GM12878 (cell line): ENCODE measurements around the gene FKBP14. TPM values are rescaled to one million over a fixed set of nuclear protein-coding genes. Genes with fewer than 3 reads are reported as not detected.

Source experiments
- ATAC-seq: fragments of 200-7000 bp; cut with Tn5 transposase; 3 replicates; pipeline ENCODE4 v1.9.1; 2020; ENCODE audit warnings: mild to moderate bottlenecking, moderate library complexity
- BruUV-seq: library from RNA; stranded (reverse); fragments of 400-500 nt; replicated peaks from 2 replicates; lab custom pipeline; 2021; lab: Mats Ljungman, UMichigan
- CTCF ChIA-PET: fragments of 300-600 bp; sonication (Branson Sonifier 250); formaldehyde crosslinking; extraction: SDS; loops from one replicate; lab custom pipeline; 2021; ENCODE audit warnings: inconsistent platforms; lab: Yijun Ruan, JAX
- POLR2A ChIA-PET: fragments of 350-600 bp; formaldehyde crosslinking; extraction: SDS; loops from one replicate; lab custom pipeline; 2021; ENCODE audit warnings: inconsistent platforms; lab: Charles Lee
- RAD21 ChIA-PET: fragments of 300-600 bp; sonication (Branson Sonifier 250); formaldehyde crosslinking; loops from one replicate; lab custom pipeline; 2023; ENCODE audit warnings: antibody characterized with exemption; ENCODE audit not compliant: unreplicated experiment; lab: Charles Lee
- SMC1A ChIA-PET: fragments of 300-600 bp; sonication (Branson Sonifier 250); formaldehyde crosslinking; loops from one replicate; lab custom pipeline; 2023; ENCODE audit not compliant: unreplicated experiment, uncharacterized antibody; lab: Charles Lee
- DNase-seq: peaks from one replicate; pipeline ENCODE4 v3.0.0-alpha.2; 2011; ENCODE audit warnings: low read depth, low spot score
- FAIRE-seq: peaks from 3 replicates; lab custom pipeline; 2011; peaks lifted over from hg19 to GRCh38; lab: Jason Lieb, UNC
- H2AFZ ChIP-seq: 2 replicates; pipeline ENCODE4 v1.6.0; 2011; ENCODE audit warnings: low read depth, low read length, control low read depth; ENCODE audit not compliant: control insufficient read depth
- H3K27ac ChIP-seq: 2 replicates; pipeline ENCODE4 v1.5.1; 2011; ENCODE audit warnings: control low read depth; ENCODE audit not compliant: control insufficient read depth, insufficient read depth
- H3K27me3 ChIP-seq, 2 experiments: replicated peaks in 1 of 2; 2 replicates each; pipeline versions ENCODE4 v1.6.0 to v1.6.1; 2011; ENCODE audit warnings: low read length in 1 of 2; ENCODE audit not compliant: control insufficient read depth in 2 of 2, insufficient read depth in 2 of 2
- H3K36me3 ChIP-seq, 2 experiments: 2 replicates each; pipeline ENCODE4 v1.5.1; 2011; ENCODE audit warnings: low read length in 1 of 2; ENCODE audit not compliant: control insufficient read depth in 2 of 2, insufficient read depth in 2 of 2
- H3K4me1 ChIP-seq: 2 replicates; pipeline ENCODE4 v1.6.1; 2011; ENCODE audit warnings: mild to moderate bottlenecking, low read length, moderate library complexity, mixed read lengths; ENCODE audit not compliant: control insufficient read depth, insufficient read depth
- H3K4me2 ChIP-seq: 2 replicates; pipeline ENCODE4 v1.6.0; 2011; ENCODE audit warnings: control low read depth; ENCODE audit not compliant: control insufficient read depth, insufficient read depth
- H3K4me3 ChIP-seq: fragments of 200-600 bp; sonication (generic); 2 replicates; pipeline ENCODE4 v1.5.1; 2016
- H3K79me2 ChIP-seq: 2 replicates; pipeline ENCODE4 v1.6.0; 2011; ENCODE audit warnings: low read length; ENCODE audit not compliant: control insufficient read depth, insufficient read depth
- H3K9ac ChIP-seq: 2 replicates; pipeline ENCODE4 v1.8.0; 2011; ENCODE audit warnings: low read length, control low read depth, mixed read lengths; ENCODE audit not compliant: control insufficient read depth, insufficient read depth
- H3K9me3 ChIP-seq: replicated peaks from 3 replicates; pipeline ENCODE4 v1.5.1; 2011; ENCODE audit warnings: mild to moderate bottlenecking, low read length; ENCODE audit not compliant: control insufficient read depth, insufficient read depth
- H4K20me1 ChIP-seq: 2 replicates; pipeline ENCODE4 v1.6.0; 2011; ENCODE audit not compliant: control insufficient read depth, insufficient read depth
- CEBPB ChIP-seq, 2 experiments: fragments of 150-350 bp in 1 of 2; IDR thresholded peaks; 2 replicates each; pipeline ENCODE4 v1.6.1; 2012 to 2014; ENCODE audit warnings: low read depth in 2 of 2, low read length in 2 of 2, borderline replicate concordance in 1 of 2, inconsistent platforms in 1 of 2
- GABPA ChIP-seq: IDR thresholded peaks from 2 replicates; pipeline ENCODE4 v1.6.1; 2014; ENCODE audit warnings: antibody characterized with exemption, low read depth, mild to moderate bottlenecking, inconsistent platforms
- IKZF2 ChIP-seq, 2 experiments: fragments of 450-650 bp; IDR thresholded peaks; 2 replicates each; pipeline ENCODE4 v1.6.1; 2017; ENCODE audit warnings: mild to moderate bottlenecking in 2 of 2, moderate library complexity in 2 of 2
- JUNB ChIP-seq: IDR thresholded peaks from 2 replicates; pipeline ENCODE4 v1.6.1; 2016; ENCODE audit warnings: antibody characterized with exemption, mild to moderate bottlenecking
- MTA2 ChIP-seq: fragments of 450-650 bp; IDR thresholded peaks from 2 replicates; pipeline ENCODE4 v1.6.1; 2016; ENCODE audit warnings: low read depth, mild to moderate bottlenecking, moderate library complexity
- NFXL1 ChIP-seq: fragments of 450-650 bp; IDR thresholded peaks from 2 replicates; pipeline ENCODE4 v1.6.1; 2017; ENCODE audit warnings: antibody characterized with exemption, mild to moderate bottlenecking, borderline replicate concordance
- PAX5 ChIP-seq: IDR thresholded peaks from 2 replicates; pipeline ENCODE4 v1.6.1; 2011; ENCODE audit warnings: low read depth, low read length, borderline replicate concordance
- PKNOX1 ChIP-seq: fragments of 450-650 bp; IDR thresholded peaks from 2 replicates; pipeline ENCODE4 v1.6.1; 2016; ENCODE audit warnings: mild to moderate bottlenecking
- POLR2A ChIP-seq: IDR thresholded peaks from 2 replicates; pipeline ENCODE4 v1.6.1; 2011; ENCODE audit warnings: low read depth, mild to moderate bottlenecking, low read length
- RBBP5 ChIP-seq: fragments of 200-600 bp; sonication (generic); conservative IDR thresholded peaks from 2 replicates; pipeline ENCODE4 v1.6.1; 2016
- SMAD1 ChIP-seq: fragments of 450-650 bp; IDR thresholded peaks from 2 replicates; pipeline ENCODE4 v1.6.1; 2018; ENCODE audit warnings: mild to moderate bottlenecking, low read depth; ENCODE audit not compliant: partially characterized antibody
- SMAD5 ChIP-seq: IDR thresholded peaks from 2 replicates; pipeline ENCODE4 v1.6.1; 2016; ENCODE audit warnings: antibody characterized with exemption, low read depth
- SMC3 ChIP-seq: IDR thresholded peaks from 2 replicates; pipeline ENCODE4 v1.6.1; 2011; ENCODE audit warnings: low read length, improper control_type of control experiment, borderline replicate concordance
- TCF7 ChIP-seq: IDR thresholded peaks from 2 replicates; pipeline ENCODE4 v1.6.1; 2014; ENCODE audit warnings: antibody characterized with exemption, borderline replicate concordance
- WRNIP1 ChIP-seq: IDR thresholded peaks from 2 replicates; pipeline ENCODE4 v1.6.1; 2011; ENCODE audit warnings: low read depth, low read length, improper control_type of control experiment, borderline replicate concordance
- WGBS: methylation state at CpG from one replicate; pipeline ENCODE4 v1.1.6; 2016; ENCODE audit warnings: low lambda C conversion rate; ENCODE audit not compliant: insufficient replicate concordance, insufficient coverage; ENCODE audit errors: missing lambda C conversion rate; 5-methylcytosine and 5-hydroxymethylcytosine counted together
- in situ Hi-C: fragments of 300-500 bp; cut with MboI; formaldehyde crosslinking; loops from 9 replicates; pipeline ENCODE4 v1.14.3; 2018; ENCODE audit warnings: mixed read lengths
- intact Hi-C: fragments of 100-400 bp; cut with micrococcal nuclease; formaldehyde crosslinking; loops from one replicate; pipeline ENCODE4 v1.14.2; 2022; ENCODE audit not compliant: unreplicated experiment
- polyA plus RNA-seq, 11 experiments: library from polyadenylated mRNA; depleted of rRNA in 4 of 11; unstranded in 6 of 11; stranded (reverse) in 5 of 11; fragments of >200 nt; fragmentation: Nextera tagmentation in 4 of 11; fragmentation: Illumina TruSeq in 1 of 11; extraction: Ambion mirVana in 4 of 11; extraction: Trizol in 1 of 11; gene quantifications; 1 replicate in 1 of 11; 2 replicates in 10 of 11; pipeline versions ENCODE4 v1.2.1 to v1.2.3, GENCODE V29; 2011 to 2016; ENCODE audit warnings: inconsistent platforms in 2 of 11, missing spikeins in 2 of 11, low read depth in 1 of 11
- total RNA-seq, 4 experiments: library from RNA; depleted of rRNA in 3 of 4; stranded (reverse); fragments of >200 nt in 3 of 4; fragmentation: Illumina TruSeq in 1 of 4; extraction: Trizol in 1 of 4; gene quantifications; 2 replicates each; pipeline versions ENCODE4 v1.2.1 to v1.2.3, GENCODE V29; 2013 to 2021

FKBP14 gene
- total and polyA plus RNA-seq, 10 of the 15 experiments (the other 5 are each of a cell fraction or from before 2014, with no cell fraction given): 2.7 to 8.9 (median 5.6) TPM

DNA sequence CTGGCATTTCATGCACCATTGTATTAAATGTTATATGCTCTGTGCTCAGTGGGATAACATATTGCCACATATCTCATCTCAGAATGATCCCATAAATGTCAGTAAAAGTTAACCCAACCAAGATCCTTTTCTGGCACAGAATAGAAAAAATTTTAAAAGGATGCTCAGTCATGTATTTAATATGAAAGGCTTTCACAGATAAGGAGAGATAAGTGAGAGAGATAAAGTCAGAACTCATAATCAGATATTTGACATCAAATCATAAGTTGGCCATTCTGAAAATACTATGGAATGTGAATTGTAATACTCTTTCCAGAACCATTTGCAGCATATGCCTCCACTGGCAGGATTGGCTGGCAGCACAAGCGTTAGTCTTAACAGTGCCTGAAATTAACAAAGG is 40.2 kb upstream of the FKBP14 start:
- in situ Hi-C loops: loop anchor here (25.0 kb wide), 1 partner anchor 429 kb away; no protein-coding TSS in a partner anchor
- Histone ChIP-seq H3K4me2 (no peak overlapping the region), H3K4me3 (no peak overlapping the region), H3K79me2 (no peaks in the 10 kb centered on the region), H4K20me1 (no peaks in the 10 kb centered on the region), H2AFZ (no peak overlapping the region), H3K27me3 (no peaks in the 10 kb centered on the region), H3K9ac (no peak overlapping the region), H3K27ac (no peak overlapping the region), H3K36me3 (peaks cover 0 to 7% of the 10 kb centered on the region in 2 experiments; a peak in 2 of 4 replicates), H3K9me3 (no peaks in the 10 kb centered on the region), H3K4me1 (no peaks in the 10 kb centered on the region)
- WGBS: 100% methylated on average over 1 of the region's 1 CpG
- no peak for ATAC-seq
- TF ChIP-seq SMC3 (no peak), SMAD1 (no peak), RBBP5 (no peak), TCF7 (no peak), CEBPB (IDR thresholded peaks at IDR 0.05; ENCODE audit: borderline replicate concordance in 1 of 2, low read depth in 2 of 2, low read length in 2 of 2) (no peak), WRNIP1 (no peak), POLR2A (no peak), PKNOX1 (no peak), MTA2 (no peak), JUNB (no peak), NFXL1 (no peak), PAX5 (no peak), GABPA (no peak), IKZF2 (IDR thresholded peaks at IDR 0.05) (no peak), SMAD5 (no peak)
- RAD21 ChIA-PET: no interaction called here
- intact Hi-C loops: loop anchor here (10.0 kb wide), 1 partner anchor 498 kb away; no protein-coding TSS in a partner anchor
- DNase-seq: no peak
- no peak for FAIRE-seq
- POLR2A ChIA-PET: no interaction called here
- SMC1A ChIA-PET: interaction anchor here (1.0 to 1.4 kb wide), 3 partner anchors 11 to 145 kb away, joined by 3 read pairs; no protein-coding TSS in a partner anchor
- CTCF ChIA-PET: interaction anchor here (1.4 to 6.5 kb wide), 3 partner anchors 8 to 145 kb away, joined by 3 to 96 read pairs (median 5); no protein-coding TSS in a partner anchor
- BruUV-seq: no TSS peak
